GM23338 (cell line): ENCODE measurements around the gene DUSP1. TPM values are rescaled to one million over a fixed set of nuclear protein-coding genes. Genes with fewer than 3 reads are reported as not detected.

Experiments
- ATAC-seq: fragments of 200-7000 bp; cut with Tn5 transposase; 3 replicates; pipeline ENCODE4 v1.9.1; 2020
- DNase-seq: peaks from one replicate; pipeline ENCODE4 v3.0.0-alpha.2; 2015; ENCODE audit warnings: low spot score
- H2AFZ ChIP-seq: fragments of 200-600 bp; sonication (generic); 2 replicates; pipeline ENCODE4 v1.8.0; 2016; ENCODE audit warnings: antibody characterized with exemption, mild to moderate bottlenecking, moderate library complexity
- H3F3A ChIP-seq: fragments of 200-600 bp; sonication (generic); replicated peaks from 2 replicates; pipeline ENCODE4 v1.8.0; 2017; ENCODE audit warnings: antibody characterized with exemption, mixed run types, low read depth
- H3K27ac ChIP-seq: fragments of 200-600 bp; sonication (generic); 2 replicates; pipeline ENCODE4 v1.6.1; 2016; ENCODE audit warnings: low read depth
- H3K27me3 ChIP-seq: fragments of 200-600 bp; sonication (generic); 2 replicates; pipeline ENCODE4 v1.8.0; 2016; ENCODE audit warnings: mild to moderate bottlenecking, mixed run types, moderate library complexity; ENCODE audit not compliant: insufficient read depth
- H3K36me3 ChIP-seq: fragments of 200-600 bp; sonication (generic); 2 replicates; pipeline ENCODE4 v1.8.0; 2016; ENCODE audit warnings: mild to moderate bottlenecking; ENCODE audit not compliant: insufficient read depth
- H3K4me1 ChIP-seq: fragments of 200-600 bp; sonication (generic); 2 replicates; pipeline ENCODE4 v1.8.0; 2016; ENCODE audit warnings: mild to moderate bottlenecking, moderate library complexity; ENCODE audit not compliant: insufficient read depth
- H3K4me2 ChIP-seq: fragments of 200-600 bp; sonication (generic); 2 replicates; pipeline ENCODE4 v1.7.1; 2017; ENCODE audit warnings: mixed run types
- H3K4me3 ChIP-seq: fragments of 200-600 bp; sonication (generic); 2 replicates; pipeline ENCODE4 v1.6.1; 2016; ENCODE audit warnings: mixed run types
- H3K79me2 ChIP-seq: fragments of 200-600 bp; sonication (generic); replicated peaks from 2 replicates; pipeline ENCODE4 v1.8.0; 2017; ENCODE audit warnings: mild to moderate bottlenecking; ENCODE audit not compliant: insufficient read depth
- H3K9me2 ChIP-seq: fragments of 200-600 bp; sonication (generic); 2 replicates; pipeline ENCODE4 v1.8.0; 2017; ENCODE audit not compliant: insufficient read depth
- H4K20me1 ChIP-seq: fragments of 200-600 bp; sonication (generic); replicated peaks from 2 replicates; pipeline ENCODE4 v1.8.0; 2017; ENCODE audit warnings: mild to moderate bottlenecking; ENCODE audit not compliant: insufficient read depth
- H3K27ac Mint-ChIP-seq: 2 replicates; pipeline ENCODE4 v1.8.0; 2020; ENCODE audit warnings: inconsistent platforms, mild to moderate bottlenecking, moderate library complexity, mixed read lengths
- H3K27me3 Mint-ChIP-seq: 3 replicates; pipeline ENCODE4 v1.8.0; 2022; ENCODE audit warnings: low read depth, mild to moderate bottlenecking, moderate library complexity, mixed read lengths, inconsistent platforms; ENCODE audit not compliant: insufficient read depth, poor library complexity
- H3K36me3 Mint-ChIP-seq: 3 replicates; pipeline ENCODE4 v1.8.0; 2021; ENCODE audit warnings: low read depth, mild to moderate bottlenecking, inconsistent platforms, moderate library complexity, mixed read lengths
- H3K4me1 Mint-ChIP-seq: 3 replicates; pipeline ENCODE4 v1.8.0; 2020; ENCODE audit warnings: mild to moderate bottlenecking, inconsistent platforms, mixed read lengths
- H3K4me3 Mint-ChIP-seq: 3 replicates; pipeline ENCODE4 v1.8.0; 2021; ENCODE audit warnings: moderate library complexity, mild to moderate bottlenecking, inconsistent platforms, mixed read lengths
- H3K9me3 Mint-ChIP-seq: 3 replicates; pipeline ENCODE4 v1.8.0; 2020; ENCODE audit warnings: moderate library complexity, mild to moderate bottlenecking, inconsistent platforms, mixed read lengths
- EZH2phosphoT487 ChIP-seq: fragments of 200-600 bp; sonication (generic); IDR thresholded peaks from one replicate; pipeline ENCODE4 v1.8.1; 2018; ENCODE audit warnings: antibody characterized with exemption; ENCODE audit not compliant: unreplicated experiment
- POLR2AphosphoS5 ChIP-seq: IDR thresholded peaks from 2 replicates; pipeline ENCODE4 v1.6.1; 2016; ENCODE audit warnings: antibody characterized with exemption, low read depth
- REST ChIP-seq: IDR thresholded peaks from one replicate; pipeline ENCODE4 v1.6.1; 2018; ENCODE audit warnings: antibody characterized with exemption; ENCODE audit not compliant: unreplicated experiment
- ZNF114 ChIP-seq: fragments of 250-450 bp; sonication (Bioruptor Pico); IDR thresholded peaks from 2 replicates; pipeline ENCODE4 v1.5.0; 2020; ENCODE audit warnings: mild to moderate bottlenecking, moderate library complexity
- ZNF331 ChIP-seq: fragments of 250-450 bp; sonication (Bioruptor Pico); IDR thresholded peaks from 2 replicates; pipeline ENCODE4 v1.5.0; 2020; ENCODE audit warnings: low read depth, mild to moderate bottlenecking, moderate library complexity
- ZNF462 ChIP-seq: fragments of 250-450 bp; sonication (Bioruptor Pico); IDR thresholded peaks from 2 replicates; pipeline ENCODE4 v1.5.0; 2020; ENCODE audit warnings: mild to moderate bottlenecking, moderate library complexity
- polyA plus RNA-seq: library from polyadenylated mRNA; unstranded; fragments of >200 nt; fragmentation: Nextera tagmentation; extraction: Ambion mirVana; gene quantifications from 2 replicates; pipeline ENCODE4 v1.2.1, GENCODE V29; 2016
- total RNA-seq: library from RNA; depleted of rRNA; stranded (reverse); fragments of >200 nt; shearing (Covaris generic); gene quantifications from 2 replicates; pipeline ENCODE4 v1.2.3, GENCODE V29; 2014
- TF ChIP-seq, protein P1 (sequence below), 2 experiments: fragments of 200-600 bp in 1 of 2; sonication (generic) in 1 of 2; conservative IDR thresholded peaks; 2 replicates each; pipeline versions ENCODE4 v1.5.1 to v1.6.1; 2016 to 2017; ENCODE audit warnings: antibody characterized with exemption in 2 of 2, low read depth in 2 of 2, mild to moderate bottlenecking in 2 of 2, moderate library complexity in 1 of 2

DUSP1 gene
- total and polyA plus RNA-seq, 2 experiments from 2014 or later: 9.7 to 17.2 TPM

- Histone ChIP-seq H3K27me3 (peaks cover 25% of the 10 kb centered on the region), H3K4me3 (no peak overlapping the region), H3K9me2 (no peaks in the 10 kb centered on the region), H3K79me2 (no peaks in the 10 kb centered on the region), H3K4me2 (no peak overlapping the region), H3K27ac (no peak overlapping the region), H4K20me1 (no peaks in the 10 kb centered on the region), H3F3A (peaks cover 15% of the 10 kb centered on the region; the same call in 1 of the 2 replicates), H3K4me1 (peaks cover 6% of the 10 kb centered on the region), H3K36me3 (peaks cover 6% of the 10 kb centered on the region; the same call in 1 of the 2 replicates), H2AFZ (no peak overlapping the region)
- H3K27ac Mint-ChIP-seq: no peak overlapping the region
- H3K9me3 Mint-ChIP-seq: peaks cover 14% of the 10 kb centered on the region; the same call in 2 of the 3 replicates
- H3K27me3 Mint-ChIP-seq: peaks cover 12% of the 10 kb centered on the region
- H3K4me3 Mint-ChIP-seq: no peak overlapping the region
- H3K36me3 Mint-ChIP-seq: peaks cover 6% of the 10 kb centered on the region; the same call in 1 of the 3 replicates
- ATAC-seq (no peak), DNase-seq (no peak)
- H3K4me1 Mint-ChIP-seq: peaks cover 3% of the 10 kb centered on the region; the same call in 1 of the 3 replicates
- no peak for TF ChIP-seq POLR2AphosphoS5
- TF ChIP-seq, protein P1, sequence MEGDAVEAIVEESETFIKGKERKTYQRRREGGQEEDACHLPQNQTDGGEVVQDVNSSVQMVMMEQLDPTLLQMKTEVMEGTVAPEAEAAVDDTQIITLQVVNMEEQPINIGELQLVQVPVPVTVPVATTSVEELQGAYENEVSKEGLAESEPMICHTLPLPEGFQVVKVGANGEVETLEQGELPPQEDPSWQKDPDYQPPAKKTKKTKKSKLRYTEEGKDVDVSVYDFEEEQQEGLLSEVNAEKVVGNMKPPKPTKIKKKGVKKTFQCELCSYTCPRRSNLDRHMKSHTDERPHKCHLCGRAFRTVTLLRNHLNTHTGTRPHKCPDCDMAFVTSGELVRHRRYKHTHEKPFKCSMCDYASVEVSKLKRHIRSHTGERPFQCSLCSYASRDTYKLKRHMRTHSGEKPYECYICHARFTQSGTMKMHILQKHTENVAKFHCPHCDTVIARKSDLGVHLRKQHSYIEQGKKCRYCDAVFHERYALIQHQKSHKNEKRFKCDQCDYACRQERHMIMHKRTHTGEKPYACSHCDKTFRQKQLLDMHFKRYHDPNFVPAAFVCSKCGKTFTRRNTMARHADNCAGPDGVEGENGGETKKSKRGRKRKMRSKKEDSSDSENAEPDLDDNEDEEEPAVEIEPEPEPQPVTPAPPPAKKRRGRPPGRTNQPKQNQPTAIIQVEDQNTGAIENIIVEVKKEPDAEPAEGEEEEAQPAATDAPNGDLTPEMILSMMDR (conservative IDR thresholded peaks at IDR 0.05; ENCODE audit: low read depth in 2 of 2): no peak
- no peak for TF ChIP-seq ZNF114 (CRISPR knock-in tag)
Measured at GRCh38 chr5:172751761-172752510, 19.1 kb downstream of the DUSP1 start.

DNA sequence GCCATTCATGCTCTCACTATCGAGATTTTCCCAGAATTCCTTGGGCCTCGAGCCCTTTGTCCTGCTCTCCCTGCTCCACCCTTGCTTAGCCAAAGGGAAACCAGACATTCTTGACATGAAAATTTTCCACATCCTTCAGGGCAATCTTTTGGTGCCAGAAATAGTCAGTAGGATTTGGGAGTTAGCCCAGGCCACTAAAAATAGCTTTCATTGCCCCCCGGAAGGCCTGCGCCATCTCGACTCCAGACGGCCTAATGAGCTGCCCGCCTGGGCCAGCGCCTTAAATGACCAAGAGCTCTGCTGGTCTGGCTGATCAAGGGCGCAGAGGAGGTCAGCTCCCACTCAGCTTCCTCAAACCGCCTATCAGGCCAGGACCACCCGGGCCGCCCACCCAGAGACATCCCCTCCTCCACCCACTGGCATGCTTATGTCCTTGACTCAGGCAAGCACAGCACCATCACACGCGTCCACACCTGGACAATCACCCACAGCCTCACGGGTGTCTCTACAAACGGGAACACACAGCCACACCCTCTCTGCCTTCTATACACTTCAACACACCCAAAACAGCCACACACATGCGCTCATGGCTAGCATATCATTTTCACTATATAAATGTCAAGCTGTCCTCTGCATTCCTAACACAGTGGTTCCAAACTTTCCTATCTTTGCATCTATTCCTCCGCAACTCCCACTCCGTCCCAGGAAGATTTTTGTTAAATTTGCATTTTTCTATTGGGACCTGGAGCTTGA lies 20.9 kb downstream of the DUSP1 start:
- H3K27ac ChIP-seq: no peak overlapping the region
- TF ChIP-seq EZH2phosphoT487 (no peak), ZNF462 (CRISPR knock-in tag) (no peak), REST (no peak), ZNF331 (no peak)

More for the DNA sequence above, 20.9 kb downstream of the DUSP1 start:
- H3K4me3 Mint-ChIP-seq: no peak overlapping the region
- Histone ChIP-seq H3K9me2 (no peaks in the 10 kb centered on the region), H3F3A (peaks cover 15% of the 10 kb centered on the region; the same call in 1 of the 2 replicates), H2AFZ (no peak overlapping the region), H3K4me1 (peaks cover 6% of the 10 kb centered on the region), H3K79me2 (no peaks in the 10 kb centered on the region), H3K27me3 (peaks cover 25% of the 10 kb centered on the region), H4K20me1 (no peaks in the 10 kb centered on the region), H3K4me3 (no peak overlapping the region), H3K36me3 (peaks cover 6% of the 10 kb centered on the region; the same call in 1 of the 2 replicates), H3K4me2 (no peak overlapping the region)
- peaks cover 3% of the 10 kb centered on the region; the same call in 1 of the 3 replicates for H3K4me1 Mint-ChIP-seq
- peaks cover 14% of the 10 kb centered on the region; the same call in 2 of the 3 replicates for H3K9me3 Mint-ChIP-seq
- peaks cover 12% of the 10 kb centered on the region for H3K27me3 Mint-ChIP-seq
- ATAC-seq (no peak), DNase-seq (no peak)
- H3K36me3 Mint-ChIP-seq: peaks cover 6% of the 10 kb centered on the region; the same call in 1 of the 3 replicates
- H3K27ac Mint-ChIP-seq: no peak overlapping the region
